ACC112 (cell line): ENCODE results near the gene GPC6.
"Not testable (repeated sequence)": the region's sequence is repeated elsewhere in the genome, so short reads cannot be mapped to it uniquely, and the experiment has no call there.

Source experiments
- H2AFZ ChIP-seq: fragments of 200-600 bp; sonication (generic); one replicate; pipeline ENCODE4 v1.6.0; 2017; ENCODE audit warnings: antibody characterized with exemption, low read length; ENCODE audit not compliant: unreplicated experiment
- H3K27ac ChIP-seq: fragments of 200-600 bp; sonication (generic); 2 replicates; pipeline ENCODE4 v1.5.1; 2014; ENCODE audit warnings: low read depth, mild to moderate bottlenecking, antibody characterized with exemption, low read length, moderate library complexity
- H3K27me3 ChIP-seq: fragments of 200-600 bp; sonication (generic); 2 replicates; pipeline ENCODE4 v1.6.1; 2014; ENCODE audit warnings: mild to moderate bottlenecking, antibody characterized with exemption, low read length, moderate library complexity, mixed read lengths; ENCODE audit not compliant: insufficient read depth
- H3K36me3 ChIP-seq: fragments of 200-600 bp; sonication (generic); 2 replicates; pipeline ENCODE4 v1.6.1; 2016; ENCODE audit warnings: mild to moderate bottlenecking, antibody characterized with exemption, low read length, moderate library complexity, mixed read lengths; ENCODE audit not compliant: insufficient read depth
- H3K4me1 ChIP-seq: fragments of 200-600 bp; sonication (generic); one replicate; pipeline ENCODE4 v1.6.1; 2016; ENCODE audit warnings: low read length, mixed read lengths; ENCODE audit not compliant: insufficient read depth, unreplicated experiment, control insufficient read depth
- H3K4me3 ChIP-seq: fragments of 200-600 bp; sonication (generic); 2 replicates; pipeline ENCODE4 v1.5.1; 2014; ENCODE audit warnings: mild to moderate bottlenecking, low read depth, low read length
- H3K79me2 ChIP-seq: fragments of 200-600 bp; sonication (generic); one replicate; pipeline ENCODE4 v1.6.0; 2016; ENCODE audit warnings: low read length; ENCODE audit not compliant: control insufficient read depth, unreplicated experiment, insufficient read depth

GPC6 gene

DNA sequence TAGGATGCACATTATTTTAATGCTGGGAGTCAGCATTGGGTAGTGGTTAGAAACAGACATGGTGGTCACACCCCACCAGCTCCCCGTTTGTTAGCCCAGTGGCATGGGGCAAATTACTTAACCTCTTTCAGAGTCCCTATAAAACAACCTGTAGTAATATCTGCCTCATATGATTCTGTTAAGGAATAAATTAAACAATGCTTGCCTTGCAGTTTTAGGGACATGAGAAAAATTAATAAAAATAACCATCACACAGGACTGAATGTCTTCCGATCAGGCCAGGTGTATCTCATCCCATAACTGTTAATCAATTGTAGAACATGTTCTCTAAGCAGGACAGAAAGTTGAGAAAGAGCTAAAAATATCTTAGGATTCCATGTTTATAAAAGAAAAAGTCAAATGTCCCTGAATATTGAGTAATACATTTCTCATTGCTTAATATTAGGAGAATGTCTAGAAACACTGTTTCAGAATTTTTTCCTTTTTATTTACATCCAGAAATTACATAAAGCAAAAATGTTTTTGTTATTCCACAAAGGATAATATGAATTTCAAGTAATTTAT is 196.5 kb downstream of the GPC6 start:
- Histone ChIP-seq H3K36me3 (no peaks in the 10 kb centered on the region), H3K4me3 (no peak overlapping the region), H2AFZ (no peak overlapping the region), H3K79me2 (no peaks in the 10 kb centered on the region), H3K27ac (no peak overlapping the region), H3K27me3 (no peaks in the 10 kb centered on the region), H3K4me1 (no peaks in the 10 kb centered on the region)

DNA sequence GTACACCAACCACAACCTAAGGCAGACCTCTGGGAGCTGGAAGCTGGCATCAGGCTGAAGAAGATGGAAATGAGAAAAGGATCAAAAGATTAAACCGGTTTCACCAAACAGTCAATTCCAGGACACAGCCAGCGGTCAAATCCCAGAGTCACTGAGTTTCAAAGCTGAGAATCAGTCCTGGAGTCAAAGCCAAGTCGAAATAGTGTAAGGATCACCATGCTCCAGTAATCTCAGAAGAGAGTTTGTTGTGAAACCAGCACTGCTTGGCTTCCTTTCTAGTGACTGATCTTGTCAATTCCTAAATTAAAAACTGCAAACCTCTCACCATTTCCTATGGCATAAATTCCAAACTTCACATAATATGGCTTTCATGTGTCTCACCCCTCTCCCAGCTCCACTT is 198.8 kb downstream of the GPC6 start:
- no peaks in the 10 kb centered on the region for H3K79me2 ChIP-seq
- no peaks in the 10 kb centered on the region for H3K27me3 ChIP-seq
- no peaks in the 10 kb centered on the region for H3K4me1 ChIP-seq
- H3K27ac ChIP-seq = no peak overlapping the region
- no peaks in the 10 kb centered on the region for H3K36me3 ChIP-seq
- H3K4me3 ChIP-seq = no peak overlapping the region
- no peak overlapping the region for H2AFZ ChIP-seq

DNA sequence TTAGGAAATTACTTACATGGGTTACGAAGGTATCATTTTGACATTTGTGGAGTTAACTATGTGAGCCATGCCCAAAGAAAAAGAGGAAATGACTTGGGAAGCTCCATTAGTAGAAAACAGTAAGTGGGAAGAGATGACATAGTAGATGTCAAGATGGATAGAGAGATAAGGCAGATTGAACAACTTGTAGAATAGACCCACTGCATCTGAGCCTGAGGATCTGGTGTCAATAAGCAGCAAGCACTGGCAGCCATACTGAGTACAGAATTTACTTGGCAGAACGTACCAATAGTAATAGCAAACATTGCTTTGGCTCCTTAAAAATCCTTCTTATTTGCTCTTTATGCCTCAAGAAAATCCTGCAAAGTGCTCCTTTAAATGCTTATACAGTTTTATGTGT is 203.8 kb downstream of the GPC6 start:
- H3K79me2 ChIP-seq = no peaks in the 10 kb centered on the region
- no peaks in the 10 kb centered on the region for H3K27me3 ChIP-seq
- no peak overlapping the region for H3K4me3 ChIP-seq
- no peaks in the 10 kb centered on the region for H3K4me1 ChIP-seq
- no peaks in the 10 kb centered on the region for H3K36me3 ChIP-seq
- no peak overlapping the region for H2AFZ ChIP-seq
- no peak overlapping the region for H3K27ac ChIP-seq

DNA sequence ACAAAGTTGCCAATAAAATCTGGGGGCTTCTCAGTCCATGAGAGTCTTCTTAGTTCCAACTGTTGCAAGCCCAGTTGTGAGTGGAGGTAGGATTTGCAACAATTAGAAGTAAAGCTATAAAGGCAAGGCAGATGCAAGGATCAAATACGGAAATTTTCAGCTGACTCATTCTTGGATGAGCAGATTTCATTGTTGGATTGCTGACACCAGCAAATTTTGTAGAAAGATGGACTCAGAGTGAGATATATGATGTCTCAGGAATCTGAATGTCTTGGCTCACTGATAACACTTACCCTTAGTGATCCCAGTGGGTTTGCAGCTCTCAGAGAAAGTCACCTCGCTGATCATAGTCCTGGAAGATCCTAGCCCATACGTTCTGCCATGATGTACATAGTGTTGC is 209.0 kb downstream of the GPC6 start:
- no peak overlapping the region for H3K4me3 ChIP-seq
- no peaks in the 10 kb centered on the region for H3K36me3 ChIP-seq
- no peaks in the 10 kb centered on the region for H3K27me3 ChIP-seq
- no peak overlapping the region for H2AFZ ChIP-seq
- no peaks in the 10 kb centered on the region for H3K4me1 ChIP-seq
- H3K27ac ChIP-seq = no peak overlapping the region
- H3K79me2 ChIP-seq = no peaks in the 10 kb centered on the region

DNA sequence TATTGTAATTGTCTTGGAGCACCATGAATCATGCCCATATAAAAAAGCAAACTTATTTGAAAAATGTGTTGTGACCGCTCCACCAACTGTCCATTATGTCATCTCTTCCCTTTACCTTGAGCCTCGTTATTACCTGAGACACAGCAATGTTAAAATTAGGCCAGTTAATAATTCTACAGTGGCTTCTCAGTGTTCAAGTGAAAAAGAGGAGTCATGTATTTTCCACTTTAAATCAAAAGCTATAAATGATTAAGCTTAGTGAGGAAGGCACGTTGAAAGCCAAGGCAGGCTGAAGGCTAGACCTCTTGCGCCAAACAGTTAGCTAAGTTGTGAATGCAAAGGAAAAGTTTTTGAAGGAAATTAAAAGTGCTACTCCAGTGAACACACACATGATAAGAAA is 210.5 kb downstream of the GPC6 start:
- Histone ChIP-seq H3K79me2 (no peaks in the 10 kb centered on the region), H3K27ac (no peak overlapping the region), H2AFZ (no peak overlapping the region), H3K27me3 (no peaks in the 10 kb centered on the region), H3K36me3 (no peaks in the 10 kb centered on the region), H3K4me1 (no peaks in the 10 kb centered on the region), H3K4me3 (no peak overlapping the region)

DNA sequence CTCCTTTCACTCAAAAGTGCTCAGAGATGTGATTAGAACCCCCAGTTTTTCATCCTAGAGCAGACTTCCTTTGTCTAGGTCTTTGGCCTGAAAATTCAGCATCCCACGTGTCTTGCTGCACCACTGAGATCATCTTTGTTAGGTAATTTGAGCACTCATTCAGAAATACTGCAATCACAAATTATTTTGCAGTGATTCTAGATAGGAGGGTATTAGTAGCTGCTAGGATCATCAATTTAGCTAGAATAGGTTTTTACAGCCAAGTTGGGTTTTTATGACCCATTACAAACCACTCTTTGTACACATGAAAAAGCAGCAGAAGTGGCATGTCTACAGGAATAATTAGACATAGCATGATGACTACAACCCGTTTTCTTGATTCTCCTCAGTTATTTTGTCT is 219.6 kb downstream of the GPC6 start:
- Histone ChIP-seq H3K4me1 (peaks cover 4% of the 10 kb centered on the region), H2AFZ (no peak overlapping the region), H3K27ac (no peak overlapping the region), H3K79me2 (no peaks in the 10 kb centered on the region), H3K36me3 (no peaks in the 10 kb centered on the region), H3K4me3 (no peak overlapping the region), H3K27me3 (no peaks in the 10 kb centered on the region)

DNA sequence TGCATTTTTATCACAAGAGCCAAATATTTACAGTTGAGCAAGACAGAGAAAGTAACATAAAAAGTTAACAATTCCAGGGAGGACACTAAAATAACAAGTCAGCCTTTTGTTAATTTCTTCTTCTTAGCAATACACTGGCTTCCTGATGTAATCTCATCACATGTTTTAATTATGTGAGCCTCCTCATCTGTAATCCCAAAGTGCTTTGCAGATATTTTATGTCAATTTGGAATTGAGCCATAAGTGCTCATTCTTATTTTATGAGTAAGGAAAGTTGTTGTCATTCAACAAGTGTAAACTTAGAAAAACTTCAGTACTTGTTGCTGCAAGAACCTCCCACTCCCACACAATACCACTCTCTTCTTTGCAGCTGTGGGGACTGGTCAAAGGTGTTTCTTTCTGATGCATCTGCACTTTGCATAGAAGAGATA is 223.6 kb downstream of the GPC6 start:
- no peaks in the 10 kb centered on the region for H3K79me2 ChIP-seq
- H3K4me3 ChIP-seq = no peak overlapping the region
- no peak overlapping the region for H3K27ac ChIP-seq
- no peaks in the 10 kb centered on the region for H3K36me3 ChIP-seq
- H2AFZ ChIP-seq = no peak overlapping the region
- peaks cover 4% of the 10 kb centered on the region for H3K4me1 ChIP-seq
- H3K27me3 ChIP-seq = no peaks in the 10 kb centered on the region

DNA sequence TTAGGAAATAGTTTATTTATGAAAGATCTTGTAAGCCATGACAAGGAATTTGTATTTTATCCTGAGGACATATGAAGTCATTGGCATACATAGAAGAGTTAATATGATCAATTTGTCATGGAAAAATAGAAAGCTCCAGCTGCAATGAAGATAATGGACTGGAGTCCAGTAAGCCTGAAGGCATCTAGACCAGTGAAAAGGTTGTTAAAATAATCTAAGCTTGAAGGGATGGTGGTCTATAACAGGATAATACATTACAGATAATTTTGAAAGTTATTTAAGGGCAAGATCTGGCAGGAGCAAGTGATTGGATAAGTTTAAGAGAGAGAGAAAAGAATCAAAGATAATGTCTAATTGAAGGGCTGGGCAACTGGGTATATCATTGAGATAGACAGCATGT is 224.2 kb downstream of the GPC6 start:
- no peak overlapping the region for H3K27ac ChIP-seq
- no peaks in the 10 kb centered on the region for H3K79me2 ChIP-seq
- H3K27me3 ChIP-seq = no peaks in the 10 kb centered on the region
- no peaks in the 10 kb centered on the region for H3K36me3 ChIP-seq
- peaks cover 4% of the 10 kb centered on the region for H3K4me1 ChIP-seq
- H2AFZ ChIP-seq = no peak overlapping the region
- H3K4me3 ChIP-seq = no peak overlapping the region

DNA sequence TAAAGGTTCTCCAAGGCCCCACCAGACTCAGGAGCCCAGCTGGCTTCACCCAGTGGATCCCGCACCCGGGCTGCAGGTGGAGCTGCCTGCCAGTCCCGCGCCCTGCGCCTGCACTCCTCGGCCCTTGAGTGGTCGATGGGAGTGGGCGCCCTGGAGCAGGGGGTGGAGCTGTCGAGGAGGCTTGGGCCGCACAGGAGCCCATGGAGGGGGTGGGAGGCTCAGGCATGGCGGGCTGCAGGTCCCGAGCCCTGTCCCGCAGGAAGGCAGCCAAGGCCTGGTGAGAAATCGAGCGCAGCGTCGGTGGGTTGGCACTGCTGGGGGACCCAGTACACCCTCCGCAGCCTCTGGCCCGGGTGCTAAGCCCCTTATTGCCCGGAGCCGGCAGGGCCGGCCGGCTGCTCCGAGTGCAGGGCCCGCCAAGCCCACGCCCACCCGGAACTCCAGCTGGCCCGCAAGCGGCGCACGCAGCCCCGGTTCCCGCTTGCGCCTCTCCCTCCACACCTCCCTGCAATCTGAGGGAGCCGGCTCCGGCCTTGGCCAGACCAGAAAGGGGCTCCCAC is 228.1 kb downstream of the GPC6 start:
- not testable (repeated sequence) for H3K79me2 ChIP-seq, H3K27ac ChIP-seq, H3K36me3 ChIP-seq, H3K27me3 ChIP-seq, H3K4me3 ChIP-seq, H2AFZ ChIP-seq, H3K4me1 ChIP-seq

DNA sequence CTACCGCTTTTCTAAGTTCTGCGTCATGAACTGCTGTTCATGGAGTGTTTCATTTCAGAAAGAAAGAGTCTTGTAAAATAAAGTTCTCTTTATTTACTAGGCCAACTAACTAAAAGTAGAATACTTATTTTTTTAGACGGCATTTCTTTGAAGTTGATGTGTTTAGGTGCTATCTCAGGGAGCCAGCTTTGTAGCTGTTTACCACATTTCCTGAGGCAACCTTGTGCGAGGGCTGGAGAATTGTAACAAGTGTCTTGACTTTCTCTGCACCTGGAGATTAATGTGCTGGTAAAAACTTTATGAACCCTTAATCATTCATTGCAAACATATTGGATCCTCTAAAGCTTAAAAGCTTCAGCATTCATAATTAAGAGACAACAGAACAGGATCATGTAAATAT is 229.3 kb downstream of the GPC6 start:
- Histone ChIP-seq H3K4me3 (no peak overlapping the region), H2AFZ (no peak overlapping the region), H3K27ac (no peak overlapping the region), H3K27me3 (no peaks in the 10 kb centered on the region), H3K79me2 (no peaks in the 10 kb centered on the region), H3K36me3 (no peaks in the 10 kb centered on the region), H3K4me1 (no peaks in the 10 kb centered on the region)

DNA sequence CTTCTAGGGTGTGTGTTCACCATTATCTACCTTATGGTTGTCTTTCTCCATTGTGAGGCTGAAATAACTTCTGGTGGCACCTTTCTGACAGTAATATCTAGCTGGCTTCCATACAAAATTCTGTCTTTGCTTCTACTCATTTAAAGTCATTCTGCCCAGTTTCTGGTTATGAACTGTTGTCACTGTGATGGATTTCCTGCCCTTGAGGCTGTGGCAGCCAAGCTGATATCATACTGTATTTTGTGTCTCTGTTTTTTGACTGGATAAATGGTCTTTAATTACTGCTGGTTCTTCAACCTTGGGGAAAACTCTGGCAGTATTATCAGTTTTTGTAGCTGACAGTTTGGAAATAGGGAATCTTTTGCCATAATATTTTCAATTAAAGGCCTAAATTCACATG is 233.4 kb downstream of the GPC6 start:
- no peak overlapping the region for H3K4me3 ChIP-seq
- no peaks in the 10 kb centered on the region for H3K27me3 ChIP-seq
- no peak overlapping the region for H2AFZ ChIP-seq
- H3K36me3 ChIP-seq = no peaks in the 10 kb centered on the region
- no peak overlapping the region for H3K27ac ChIP-seq
- no peaks in the 10 kb centered on the region for H3K79me2 ChIP-seq
- H3K4me1 ChIP-seq = no peaks in the 10 kb centered on the region
